Measurements from ENCODE around the gene KCNE1.
"Not testable (repeated sequence)": the region's sequence is repeated elsewhere in the genome, so short reads cannot be mapped to it uniquely, and the experiment has no call there.

- not testable (repeated sequence) for TF ChIP-seq CTCF, POLR2A (IDR thresholded peaks at IDR 0.05)
These were observed 28.2 kb downstream of the KCNE1 start for GRCh38 chr21:34483854-34484253.

Data from ovary (tissue), 3 donors.